Neural cell (in vitro differentiated cells): Measurements from ENCODE around the gene AGBL4. TPM values are rescaled to one million over a fixed set of nuclear protein-coding genes. Genes with fewer than 3 reads are reported as not detected.

ENCODE experiments used
- H2AFZ ChIP-seq: fragments of 200-600, 300-800 bp; sonication (generic), shearing (Covaris generic); 2 replicates; pipeline ENCODE4 v1.6.0; 2014; ENCODE audit warnings: low read depth, mild to moderate bottlenecking, antibody characterized with exemption, low read length, moderate library complexity
- H3F3A ChIP-seq: fragments of 200-600 bp; shearing (Covaris generic); 2 replicates; pipeline ENCODE4 v1.6.1; 2016; ENCODE audit warnings: mild to moderate bottlenecking, moderate library complexity, mixed read lengths, antibody characterized with exemption, low read length; ENCODE audit not compliant: insufficient read depth, poor library complexity, severe bottlenecking
- H3K27ac ChIP-seq: fragments of 200-600, 300-800 bp; sonication (generic), shearing (Covaris generic); 2 replicates; pipeline ENCODE4 v1.5.1; 2014; ENCODE audit warnings: mild to moderate bottlenecking, low read length, moderate library complexity
- H3K27me3 ChIP-seq: fragments of 300-800, 200-600 bp; sonication (generic), shearing (Covaris generic); 2 replicates; pipeline ENCODE4 v1.6.0; 2014; ENCODE audit warnings: mild to moderate bottlenecking, low read depth, low read length, moderate library complexity; ENCODE audit not compliant: insufficient read depth
- H3K36me3 ChIP-seq: fragments of 300-800, 200-600 bp; sonication (generic), shearing (Covaris generic); 2 replicates; pipeline ENCODE4 v1.5.1; 2014; ENCODE audit warnings: mild to moderate bottlenecking, antibody characterized with exemption, low read length, moderate library complexity; ENCODE audit not compliant: insufficient read depth
- H3K4me2 ChIP-seq: fragments of 300-800, 200-600 bp; sonication (generic), shearing (Covaris generic); 2 replicates; pipeline ENCODE4 v1.6.0; 2014; ENCODE audit warnings: mild to moderate bottlenecking, low read length
- H3K4me3 ChIP-seq: fragments of 300-800, 200-600 bp; sonication (generic), shearing (Covaris generic); 2 replicates; pipeline ENCODE4 v1.5.1; 2014; ENCODE audit warnings: mild to moderate bottlenecking, low read length, moderate library complexity
- H3K79me2 ChIP-seq: fragments of 200-600 bp; shearing (Covaris generic); replicated peaks from 2 replicates; pipeline ENCODE4 v1.6.0; 2014; ENCODE audit warnings: mild to moderate bottlenecking, low read length, moderate library complexity; ENCODE audit not compliant: insufficient read depth
- H3K9ac ChIP-seq: fragments of 300-800, 200-600 bp; sonication (generic), shearing (Covaris generic); 2 replicates; pipeline ENCODE4 v1.6.1; 2016; ENCODE audit warnings: mild to moderate bottlenecking, low read length, mixed read lengths
- H3K9me2 ChIP-seq: fragments of 200-600 bp; shearing (Covaris generic); 2 replicates; pipeline ENCODE4 v1.6.1; 2016; ENCODE audit warnings: mild to moderate bottlenecking, low read length, mixed read lengths; ENCODE audit not compliant: insufficient read depth
- H3K9me3 ChIP-seq: fragments of 200-600, 300-800 bp; sonication (generic), shearing (Covaris generic); 2 replicates; pipeline ENCODE4 v1.6.1; 2016; ENCODE audit warnings: mild to moderate bottlenecking, mixed run types, low read length, moderate library complexity, mixed read lengths
- H4K20me1 ChIP-seq: fragments of 200-600 bp; shearing (Covaris generic); 2 replicates; pipeline ENCODE4 v1.6.1; 2016; ENCODE audit warnings: mild to moderate bottlenecking, mixed run types; ENCODE audit not compliant: insufficient read depth
- CTCF ChIP-seq: fragments of 450-650 bp; IDR thresholded peaks from 2 replicates; pipeline ENCODE4 v1.5.1; 2014; ENCODE audit warnings: antibody characterized with exemption, mild to moderate bottlenecking, moderate library complexity; ENCODE audit not compliant: poor library complexity, severe bottlenecking
- EP300 ChIP-seq: fragments of 450-650 bp; conservative IDR thresholded peaks from 2 replicates; pipeline ENCODE4 v1.6.1; 2014; ENCODE audit warnings: antibody characterized with exemption, mild to moderate bottlenecking, moderate library complexity; ENCODE audit not compliant: poor library complexity, severe bottlenecking
- EZH2 ChIP-seq: fragments of 200-600, 300-800 bp; shearing (Covaris generic), sonication (generic); IDR thresholded peaks from 2 replicates; pipeline ENCODE4 v1.6.1; 2014; ENCODE audit warnings: antibody characterized with exemption, low read length, borderline replicate concordance, mild to moderate bottlenecking; ENCODE audit not compliant: insufficient read depth, poor library complexity, severe bottlenecking
- MXI1 ChIP-seq: fragments of 450-650 bp; conservative IDR thresholded peaks from 2 replicates; pipeline ENCODE4 v1.6.1; 2014; ENCODE audit warnings: antibody characterized with exemption, mild to moderate bottlenecking; ENCODE audit not compliant: poor library complexity, severe bottlenecking
- POLR2AphosphoS5 ChIP-seq: IDR thresholded peaks from 2 replicates; pipeline ENCODE4 v1.6.1; 2012
- RAD21 ChIP-seq: fragments of 450-650 bp; conservative IDR thresholded peaks from 2 replicates; pipeline ENCODE4 v1.6.1; 2014; ENCODE audit warnings: antibody characterized with exemption, mild to moderate bottlenecking, moderate library complexity
- REST ChIP-seq: IDR thresholded peaks from 2 replicates; pipeline ENCODE4 v1.6.1; 2012; ENCODE audit warnings: borderline replicate concordance
- SMC3 ChIP-seq: fragments of 450-650 bp; conservative IDR thresholded peaks from 2 replicates; pipeline ENCODE4 v1.6.1; 2014; ENCODE audit warnings: antibody characterized with exemption, mild to moderate bottlenecking, moderate library complexity; ENCODE audit not compliant: poor library complexity
- TAF1 ChIP-seq: IDR thresholded peaks from 2 replicates; pipeline ENCODE4 v1.6.1; 2012; ENCODE audit warnings: low read depth
- polyA plus RNA-seq: library from polyadenylated mRNA; depleted of rRNA; stranded (reverse); fragments of >200 nt; gene quantifications from 2 replicates; pipeline ENCODE4 v1.2.3, GENCODE V29; 2014

The AGBL4 gene
- polyA plus RNA-seq, 1 donor from 2014 or later, result 1.3 TPM

- Histone ChIP-seq H3K9me2 (no peaks in the 10 kb centered on the region), H3K36me3 (no peaks in the 10 kb centered on the region), H3K4me2 (no peak overlapping the region), H3K4me3 (no peak overlapping the region), H3F3A (no peaks in the 10 kb centered on the region), H3K9ac (no peak overlapping the region), H4K20me1 (no peaks in the 10 kb centered on the region), H3K9me3 (no peaks in the 10 kb centered on the region), H3K79me2 (no peaks in the 10 kb centered on the region), H3K27me3 (no peaks in the 10 kb centered on the region), H2AFZ (no peak overlapping the region), H3K27ac (no peak overlapping the region)
- TF ChIP-seq REST (no peak), SMC3 (no peak), POLR2AphosphoS5 (no peak), TAF1 (no peak), RAD21 (no peak), EZH2 (no peak), MXI1 (no peak), EP300 (no peak), CTCF (no peak)
Observed at GRCh38 chr1:48807554-48808260, 1216.0 kb downstream of the AGBL4 start.

GRCh38 chr1:48803474-48803873, 1220.3 kb downstream of the AGBL4 start:
- H3K9ac ChIP-seq, result no peak overlapping the region
- H3K27me3 ChIP-seq, result no peaks in the 10 kb centered on the region
- H2AFZ ChIP-seq, result no peak overlapping the region
- no peaks in the 10 kb centered on the region for H3K9me2 ChIP-seq
- TF ChIP-seq CTCF (no peak), TAF1 (no peak), RAD21 (no peak)
- H3K4me3 ChIP-seq, result no peak overlapping the region
- H3K36me3 ChIP-seq, result no peaks in the 10 kb centered on the region
- H3K9me3 ChIP-seq, result no peaks in the 10 kb centered on the region
- H4K20me1 ChIP-seq, result no peaks in the 10 kb centered on the region
- no peak overlapping the region for H3K4me2 ChIP-seq
- no peaks in the 10 kb centered on the region for H3K79me2 ChIP-seq
- no peak overlapping the region for H3K27ac ChIP-seq
- H3F3A ChIP-seq, result no peaks in the 10 kb centered on the region
